GM06990 (cell line): ENCODE results near the gene ACCS.

Source experiments
- DNase-seq: peaks from one replicate; pipeline ENCODE4 v3.0.0-alpha.2; 2011; ENCODE audit not compliant: insufficient read length; ENCODE audit errors: extremely low read depth
- H3K27me3 ChIP-seq: replicated peaks from 2 replicates; pipeline ENCODE4 v1.6.0; 2011; ENCODE audit warnings: low read length; ENCODE audit not compliant: control insufficient read depth, insufficient read depth
- H3K36me3 ChIP-seq: 2 replicates; pipeline ENCODE4 v1.5.1; 2011; ENCODE audit warnings: low read length; ENCODE audit not compliant: control insufficient read depth, insufficient read depth
- H3K4me3 ChIP-seq: replicated peaks from 2 replicates; pipeline ENCODE4 v1.5.1; 2011; ENCODE audit warnings: low read depth, mild to moderate bottlenecking, control low read depth, low read length
- TF ChIP-seq, protein P1 (sequence below): IDR thresholded peaks from 2 replicates; pipeline ENCODE4 v1.5.1; 2011; ENCODE audit warnings: low read length, control low read depth, mild to moderate bottlenecking, inconsistent platforms; ENCODE audit not compliant: insufficient read depth, poor library complexity, severe bottlenecking

ACCS gene

GRCh38 chr11:44029977-44030911, 35.8 kb upstream of the ACCS start:
- DNase-seq, result no peak
- peaks cover 2% of the 10 kb centered on the region; the same call in 1 of the 2 replicates for H3K27me3 ChIP-seq
- no peaks in the 10 kb centered on the region for H3K36me3 ChIP-seq
- H3K4me3 ChIP-seq, result no peak overlapping the region
- TF ChIP-seq, protein P1, sequence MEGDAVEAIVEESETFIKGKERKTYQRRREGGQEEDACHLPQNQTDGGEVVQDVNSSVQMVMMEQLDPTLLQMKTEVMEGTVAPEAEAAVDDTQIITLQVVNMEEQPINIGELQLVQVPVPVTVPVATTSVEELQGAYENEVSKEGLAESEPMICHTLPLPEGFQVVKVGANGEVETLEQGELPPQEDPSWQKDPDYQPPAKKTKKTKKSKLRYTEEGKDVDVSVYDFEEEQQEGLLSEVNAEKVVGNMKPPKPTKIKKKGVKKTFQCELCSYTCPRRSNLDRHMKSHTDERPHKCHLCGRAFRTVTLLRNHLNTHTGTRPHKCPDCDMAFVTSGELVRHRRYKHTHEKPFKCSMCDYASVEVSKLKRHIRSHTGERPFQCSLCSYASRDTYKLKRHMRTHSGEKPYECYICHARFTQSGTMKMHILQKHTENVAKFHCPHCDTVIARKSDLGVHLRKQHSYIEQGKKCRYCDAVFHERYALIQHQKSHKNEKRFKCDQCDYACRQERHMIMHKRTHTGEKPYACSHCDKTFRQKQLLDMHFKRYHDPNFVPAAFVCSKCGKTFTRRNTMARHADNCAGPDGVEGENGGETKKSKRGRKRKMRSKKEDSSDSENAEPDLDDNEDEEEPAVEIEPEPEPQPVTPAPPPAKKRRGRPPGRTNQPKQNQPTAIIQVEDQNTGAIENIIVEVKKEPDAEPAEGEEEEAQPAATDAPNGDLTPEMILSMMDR, result no peak

DNA sequence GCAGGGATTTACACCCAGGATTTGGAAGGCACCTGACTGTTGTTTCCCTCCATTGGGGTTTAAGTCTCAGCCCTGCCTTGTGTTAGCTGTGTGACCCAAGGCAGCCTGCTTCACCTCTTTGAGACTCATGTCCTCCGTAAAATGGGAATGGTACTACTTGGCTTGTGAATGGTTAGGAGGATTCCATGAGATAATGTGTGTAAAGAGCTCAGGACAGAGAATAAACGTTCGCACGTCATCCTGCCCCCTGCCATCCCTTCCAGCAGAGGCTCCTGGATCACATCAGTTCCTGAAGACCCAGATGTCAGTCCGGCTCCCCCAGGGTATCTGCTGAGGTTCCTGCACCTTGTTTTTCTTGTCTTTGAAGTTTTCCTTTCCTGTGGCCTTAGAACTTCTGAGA, 35.1 kb upstream of the ACCS start:
- peaks cover 2% of the 10 kb centered on the region; the same call in 1 of the 2 replicates for H3K27me3 ChIP-seq
- H3K36me3 ChIP-seq, result no peaks in the 10 kb centered on the region
- H3K4me3 ChIP-seq, result no peak overlapping the region
- DNase-seq, result no peak
- TF ChIP-seq, protein P1, result no peak

GRCh38 chr11:44031549-44031948, 34.5 kb upstream of the ACCS start:
- Histone ChIP-seq H3K27me3 (peaks cover 2% of the 10 kb centered on the region; the same call in 1 of the 2 replicates), H3K36me3 (no peaks in the 10 kb centered on the region), H3K4me3 (no peak overlapping the region)
- DNase-seq, result no peak
- TF ChIP-seq, protein P1, result no peak

DNA sequence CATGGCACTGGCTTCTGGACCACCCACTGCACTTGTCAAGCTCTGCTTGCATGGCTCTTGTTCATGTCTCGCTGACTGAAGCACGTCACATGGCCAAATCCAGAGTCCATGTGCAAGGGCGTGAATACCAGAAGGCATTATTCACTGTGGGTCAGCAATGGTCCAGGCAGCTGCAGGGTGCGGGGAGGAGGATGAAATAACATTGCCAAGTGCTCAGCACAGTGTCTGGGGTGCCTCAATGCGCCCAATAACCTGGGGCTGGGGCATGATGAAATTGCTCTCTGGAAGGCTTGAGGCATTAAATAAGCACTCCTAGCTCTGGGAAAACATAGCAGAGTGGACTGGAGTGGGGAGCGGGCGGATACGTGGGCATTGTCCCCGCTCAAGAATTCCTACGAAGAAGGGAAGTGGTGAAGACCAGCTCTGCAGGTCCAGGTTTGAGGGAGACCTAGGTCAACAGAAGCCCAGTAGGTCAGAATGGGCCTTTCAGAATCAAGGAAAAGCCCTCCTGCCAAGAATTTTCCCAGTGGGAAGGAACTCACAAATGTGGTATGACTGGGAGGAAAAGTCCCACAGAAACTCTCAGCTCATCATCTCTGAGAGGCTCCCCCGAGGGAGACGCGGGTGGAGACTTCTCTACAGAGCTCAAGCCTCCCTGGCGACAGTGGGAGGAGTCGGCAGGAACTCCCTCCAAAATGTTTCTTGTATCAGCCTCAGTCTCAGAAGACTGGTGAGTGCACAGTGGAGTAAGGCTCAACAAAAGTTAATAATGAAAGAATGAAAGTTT, 33.6 kb upstream of the ACCS start:
- H3K27me3 ChIP-seq, result peaks cover 2% of the 10 kb centered on the region; the same call in 1 of the 2 replicates
- H3K4me3 ChIP-seq, result no peak overlapping the region
- H3K36me3 ChIP-seq, result no peaks in the 10 kb centered on the region
- TF ChIP-seq, protein P1, result no peak
- no peak for DNase-seq

GRCh38 chr11:44033411-44033850, 32.6 kb upstream of the ACCS start:
- H3K4me3 ChIP-seq, result no peak overlapping the region
- TF ChIP-seq, protein P1, result no peak
- no peak for DNase-seq
- peaks cover 2% of the 10 kb centered on the region; the same call in 1 of the 2 replicates for H3K27me3 ChIP-seq
- no peaks in the 10 kb centered on the region for H3K36me3 ChIP-seq
